ENCODE results near the gene COPZ2. TPM values are rescaled to one million over a fixed set of nuclear protein-coding genes. Genes with fewer than 3 reads are reported as not detected.
"Not testable (repeated sequence)": the region's sequence is repeated elsewhere in the genome, so short reads cannot be mapped to it uniquely, and the experiment has no call there.

The COPZ2 gene
- total and polyA plus RNA-seq, 4 donors, result 7.8 to 137 (median 31.3) TPM

DNA sequence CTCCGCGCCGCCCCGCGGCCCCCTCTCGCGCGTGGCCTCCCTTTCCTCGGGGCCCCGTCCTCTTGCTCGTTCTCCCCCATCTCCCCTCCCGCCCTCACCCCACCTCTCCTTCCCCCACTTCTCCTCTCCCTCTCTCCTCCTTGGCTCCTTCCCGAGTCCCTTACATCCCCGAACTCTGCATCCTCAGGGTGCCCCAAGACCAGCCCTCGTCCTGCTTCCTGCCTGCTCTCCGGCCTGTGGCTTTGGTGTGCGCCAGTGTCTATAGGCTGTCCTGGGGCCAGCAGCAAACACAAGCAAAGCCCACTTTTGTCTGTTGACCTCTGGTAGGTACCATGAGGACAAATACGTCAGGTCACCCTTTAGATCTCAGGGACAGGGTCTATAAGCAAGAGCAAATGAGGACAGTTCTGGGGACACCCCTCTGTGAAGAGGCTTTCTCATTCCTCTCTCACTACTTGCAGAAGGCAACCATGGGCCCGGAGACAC, 284 bp upstream of the COPZ2 start:
- Histone ChIP-seq H3K27me3 (ENCODE audit: control insufficient read depth, insufficient read depth, low read length) (peaks cover 15% of the 10 kb centered on the region), H3K4me1 (ENCODE audit: control insufficient read depth, insufficient read depth, low read length) (peaks cover 13% of the 10 kb centered on the region), H3K27ac (ENCODE audit: low read depth, low read length) (no peak overlapping the region), H3K4me3 (ENCODE audit: low read depth, low read length) (peak overlapping the region; percentile 4), H3K36me3 (ENCODE audit: control insufficient read depth, insufficient read depth, low read length) (no peaks in the 10 kb centered on the region), H3K9me3 (ENCODE audit: control insufficient read depth, insufficient read depth, low read length) (no peaks in the 10 kb centered on the region)
- DNase-seq (ENCODE audit: low read depth in 4 of 6, low spot score in 6 of 6), result no peak
- WGBS (ENCODE audit: insufficient coverage), result 11% methylated on average over 17 of the region's 19 CpGs

DNA sequence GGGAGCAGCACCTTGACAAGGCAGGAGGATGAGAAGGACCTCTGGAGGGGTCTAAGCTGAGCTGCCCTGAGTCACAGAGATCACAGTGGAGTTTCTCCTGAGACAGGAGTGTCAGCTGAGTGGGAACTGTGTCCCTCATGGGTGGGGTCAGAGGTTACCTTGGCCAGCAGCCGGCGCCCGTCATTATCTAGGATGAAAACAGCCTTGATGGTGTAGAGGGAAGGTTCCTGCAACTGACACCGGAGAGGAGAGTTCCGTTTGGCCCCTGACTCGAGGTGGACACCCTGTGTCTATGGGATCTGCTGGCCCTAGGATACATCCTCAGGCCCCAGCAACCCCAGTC, 933 bp downstream of the COPZ2 start:
- WGBS (ENCODE audit: insufficient coverage), result 66% methylated on average over 6 of the region's 6 CpGs
- Histone ChIP-seq H3K4me3 (ENCODE audit: low read depth, low read length) (peak overlapping the region; percentile 69), H3K9me3 (ENCODE audit: control insufficient read depth, insufficient read depth, low read length) (no peaks in the 10 kb centered on the region), H3K27ac (ENCODE audit: low read depth, low read length) (peak overlapping the region; percentile 52), H3K36me3 (ENCODE audit: control insufficient read depth, insufficient read depth, low read length) (no peaks in the 10 kb centered on the region), H3K27me3 (ENCODE audit: control insufficient read depth, insufficient read depth, low read length) (peaks cover 15% of the 10 kb centered on the region), H3K4me1 (ENCODE audit: control insufficient read depth, insufficient read depth, low read length) (peaks cover 13% of the 10 kb centered on the region)
- no peak for DNase-seq (ENCODE audit: low read depth in 4 of 6, low spot score in 6 of 6)

GRCh38 chr17:48034734-48035133, 2.9 kb downstream of the COPZ2 start:
- not testable (repeated sequence) for H3K36me3 ChIP-seq (ENCODE audit: control insufficient read depth, insufficient read depth, low read length); DNase-seq (ENCODE audit: low read depth in 4 of 6, low spot score in 6 of 6); H3K27ac ChIP-seq (ENCODE audit: low read depth, low read length); H3K4me3 ChIP-seq (ENCODE audit: low read depth, low read length); H3K9me3 ChIP-seq (ENCODE audit: control insufficient read depth, insufficient read depth, low read length)
- peaks cover 19% of the 10 kb centered on the region for H3K4me1 ChIP-seq (ENCODE audit: control insufficient read depth, insufficient read depth, low read length)
- 80% methylated on average over 1 of the region's 12 CpGs for WGBS (ENCODE audit: insufficient coverage)
- H3K27me3 ChIP-seq (ENCODE audit: control insufficient read depth, insufficient read depth, low read length), result peaks cover 15% of the 10 kb centered on the region

GRCh38 chr17:48031966-48032365, 5.6 kb downstream of the COPZ2 start:
- Histone ChIP-seq H3K4me1 (ENCODE audit: control insufficient read depth, insufficient read depth, low read length) (peaks cover 10% of the 10 kb centered on the region), H3K36me3 (ENCODE audit: control insufficient read depth, insufficient read depth, low read length) (no peaks in the 10 kb centered on the region), H3K9me3 (ENCODE audit: control insufficient read depth, insufficient read depth, low read length) (no peaks in the 10 kb centered on the region), H3K4me3 (ENCODE audit: low read depth, low read length) (no peak overlapping the region), H3K27ac (ENCODE audit: low read depth, low read length) (no peak overlapping the region), H3K27me3 (ENCODE audit: control insufficient read depth, insufficient read depth, low read length) (peaks cover 7% of the 10 kb centered on the region)
- WGBS (ENCODE audit: insufficient coverage), result no CpG with 5 or more reads among the region's 6 CpGs
- DNase-seq (ENCODE audit: low read depth in 4 of 6, low spot score in 6 of 6), result no peak

DNA sequence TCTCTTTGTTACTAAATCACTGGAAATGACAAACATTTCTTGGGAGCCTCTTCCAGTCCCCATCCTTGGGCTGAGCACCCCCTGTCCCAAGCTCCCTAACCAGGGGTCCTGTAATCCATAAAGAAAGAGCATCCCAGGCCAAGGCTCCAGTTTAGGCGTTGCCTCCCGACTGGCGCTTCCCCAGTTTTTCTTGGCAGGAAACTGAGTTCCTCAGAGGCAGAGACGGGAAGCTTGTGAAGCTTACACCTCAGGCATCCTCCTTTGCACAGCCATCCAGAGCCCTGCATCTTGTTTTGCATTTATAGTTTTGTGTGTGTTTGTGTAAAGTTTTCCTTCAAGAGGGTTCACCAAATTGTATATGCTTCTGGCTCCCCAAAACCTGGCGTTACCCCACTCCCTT, 7.1 kb downstream of the COPZ2 start:
- DNase-seq (ENCODE audit: low read depth in 4 of 6, low spot score in 6 of 6), result peak in 1 of 6 donors; percentile 80
- peak overlapping the region; percentile 50 for H3K27ac ChIP-seq (ENCODE audit: low read depth, low read length)
- H3K4me3 ChIP-seq (ENCODE audit: low read depth, low read length), result no peak overlapping the region
- H3K27me3 ChIP-seq (ENCODE audit: control insufficient read depth, insufficient read depth, low read length), result no peaks in the 10 kb centered on the region
- WGBS (ENCODE audit: insufficient coverage), result 22% methylated on average over 5 of the region's 5 CpGs
- peaks cover 20% of the 10 kb centered on the region for H3K4me1 ChIP-seq (ENCODE audit: control insufficient read depth, insufficient read depth, low read length)
- H3K36me3 ChIP-seq (ENCODE audit: control insufficient read depth, insufficient read depth, low read length), result no peaks in the 10 kb centered on the region
- no peaks in the 10 kb centered on the region for H3K9me3 ChIP-seq (ENCODE audit: control insufficient read depth, insufficient read depth, low read length)

DNA sequence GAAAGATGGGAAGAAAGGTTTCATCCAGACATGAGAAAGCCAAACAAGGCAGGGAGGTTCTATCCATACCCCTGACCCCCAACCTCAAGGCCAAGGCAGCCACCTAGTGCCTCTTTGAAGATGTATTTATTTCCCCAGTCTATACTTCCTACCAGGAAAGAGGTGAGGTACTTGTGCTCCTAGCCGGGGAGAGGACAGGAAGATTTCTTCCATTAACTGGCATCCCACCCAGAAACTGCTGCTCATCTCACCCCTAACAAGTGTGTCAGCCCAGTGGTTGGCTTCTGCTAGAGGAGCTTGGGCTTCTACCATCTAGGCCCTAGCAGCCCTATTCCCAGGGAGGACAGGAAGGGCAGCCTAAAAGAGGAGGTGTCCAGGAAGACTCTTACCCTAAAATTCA, 8.9 kb downstream of the COPZ2 start:
- Histone ChIP-seq H3K36me3 (ENCODE audit: control insufficient read depth, insufficient read depth, low read length) (no peaks in the 10 kb centered on the region), H3K4me1 (ENCODE audit: control insufficient read depth, insufficient read depth, low read length) (peaks cover 35% of the 10 kb centered on the region), H3K9me3 (ENCODE audit: control insufficient read depth, insufficient read depth, low read length) (no peaks in the 10 kb centered on the region), H3K4me3 (ENCODE audit: low read depth, low read length) (no peak overlapping the region), H3K27ac (ENCODE audit: low read depth, low read length) (no peak overlapping the region), H3K27me3 (ENCODE audit: control insufficient read depth, insufficient read depth, low read length) (no peaks in the 10 kb centered on the region)
- WGBS (ENCODE audit: insufficient coverage), result no CpG with 5 or more reads among the region's 1 CpG
- DNase-seq (ENCODE audit: low read depth in 4 of 6, low spot score in 6 of 6), result no peak

GRCh38 chr17:48027322-48027981, 10.1 kb downstream of the COPZ2 start:
- WGBS (ENCODE audit: insufficient coverage), result 85% methylated on average over 10 of the region's 12 CpGs

GRCh38 chr17:48026502-48027321, 10.9 kb downstream of the COPZ2 start:
- no peaks in the 10 kb centered on the region for H3K9me3 ChIP-seq (ENCODE audit: control insufficient read depth, insufficient read depth, low read length)
- peak in 2 of 6 donors; percentile 94 to 97 for DNase-seq (ENCODE audit: low read depth in 4 of 6, low spot score in 6 of 6)
- H3K27ac ChIP-seq (ENCODE audit: low read depth, low read length), result peak overlapping the region; percentile 74
- H3K27me3 ChIP-seq (ENCODE audit: control insufficient read depth, insufficient read depth, low read length), result no peaks in the 10 kb centered on the region
- H3K4me3 ChIP-seq (ENCODE audit: low read depth, low read length), result no peak overlapping the region
- WGBS (ENCODE audit: insufficient coverage), result 13% methylated on average over 16 of the region's 18 CpGs
- H3K36me3 ChIP-seq (ENCODE audit: control insufficient read depth, insufficient read depth, low read length), result no peaks in the 10 kb centered on the region
- peaks cover 42% of the 10 kb centered on the region for H3K4me1 ChIP-seq (ENCODE audit: control insufficient read depth, insufficient read depth, low read length)

More at GRCh38 chr17:48027322-48027981, 10.1 kb downstream of the COPZ2 start:
- peaks cover 42% of the 10 kb centered on the region for H3K4me1 ChIP-seq (ENCODE audit: control insufficient read depth, insufficient read depth, low read length)
- no peak overlapping the region for H3K27ac ChIP-seq (ENCODE audit: low read depth, low read length)
- DNase-seq (ENCODE audit: low read depth in 4 of 6, low spot score in 6 of 6), result no peak
- no peaks in the 10 kb centered on the region for H3K9me3 ChIP-seq (ENCODE audit: control insufficient read depth, insufficient read depth, low read length)
- H3K36me3 ChIP-seq (ENCODE audit: control insufficient read depth, insufficient read depth, low read length), result no peaks in the 10 kb centered on the region
- H3K27me3 ChIP-seq (ENCODE audit: control insufficient read depth, insufficient read depth, low read length), result no peaks in the 10 kb centered on the region
- no peak overlapping the region for H3K4me3 ChIP-seq (ENCODE audit: low read depth, low read length)

DNA sequence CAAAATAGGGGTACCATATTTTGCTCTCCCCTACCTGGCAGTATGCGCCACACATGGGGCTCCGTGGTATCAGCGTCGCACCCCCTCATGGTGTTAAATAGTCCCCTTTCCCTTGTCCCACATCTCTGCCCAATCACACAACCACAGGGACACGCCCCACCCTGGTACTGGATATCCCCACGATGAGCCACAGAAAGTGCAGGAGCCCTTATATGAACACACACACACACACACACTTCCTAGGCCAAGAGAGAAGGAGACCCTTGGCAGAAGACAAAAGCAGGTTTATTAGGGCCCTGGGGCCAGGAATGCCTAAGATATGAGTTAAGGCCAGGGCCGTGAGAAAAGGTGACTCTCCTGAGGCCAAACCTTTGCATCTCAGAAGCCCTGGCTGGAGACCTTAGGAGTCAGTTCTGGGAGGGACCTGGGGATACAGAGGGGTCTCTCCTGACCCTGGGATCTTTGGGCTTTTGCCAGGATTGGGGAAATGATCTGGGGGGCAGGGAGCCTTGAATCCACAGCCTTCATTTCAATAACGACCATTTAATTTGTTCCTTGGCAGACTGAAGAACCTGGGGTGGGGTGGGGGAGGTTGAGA, 11.6 kb downstream of the COPZ2 start:
- DNase-seq (ENCODE audit: low read depth in 4 of 6, low spot score in 6 of 6), result peak in 1 of 6 donors; percentile 41
- Histone ChIP-seq H3K4me3 (ENCODE audit: low read depth, low read length) (peak overlapping the region; percentile 57), H3K27ac (ENCODE audit: low read depth, low read length) (peak overlapping the region; percentile 70)

More for the DNA sequence above, 11.6 kb downstream of the COPZ2 start:
- WGBS (ENCODE audit: insufficient coverage), result 60% methylated on average over 6 of the region's 8 CpGs
- Histone ChIP-seq H3K9me3 (ENCODE audit: control insufficient read depth, insufficient read depth, low read length) (no peaks in the 10 kb centered on the region), H3K27me3 (ENCODE audit: control insufficient read depth, insufficient read depth, low read length) (no peaks in the 10 kb centered on the region), H3K4me1 (ENCODE audit: control insufficient read depth, insufficient read depth, low read length) (peaks cover 42% of the 10 kb centered on the region), H3K36me3 (ENCODE audit: control insufficient read depth, insufficient read depth, low read length) (no peaks in the 10 kb centered on the region)
